GM18868 (cell line): ENCODE results near the gene CHRM5.

Experiments used
- ATAC-seq: cut with Tn5 transposase; IDR thresholded peaks from one replicate; pipeline ENCODE4 v1.9.1; 2021; ENCODE audit warnings: mild to moderate bottlenecking, moderate library complexity; ENCODE audit not compliant: unreplicated experiment

The CHRM5 gene

GRCh38 chr15:34084086-34084485 is 115.8 kb downstream of the CHRM5 start:
- no peak for ATAC-seq

- no peak for ATAC-seq
Observed at GRCh38 chr15:34085746-34086145, 117.4 kb downstream of the CHRM5 start.

DNA sequence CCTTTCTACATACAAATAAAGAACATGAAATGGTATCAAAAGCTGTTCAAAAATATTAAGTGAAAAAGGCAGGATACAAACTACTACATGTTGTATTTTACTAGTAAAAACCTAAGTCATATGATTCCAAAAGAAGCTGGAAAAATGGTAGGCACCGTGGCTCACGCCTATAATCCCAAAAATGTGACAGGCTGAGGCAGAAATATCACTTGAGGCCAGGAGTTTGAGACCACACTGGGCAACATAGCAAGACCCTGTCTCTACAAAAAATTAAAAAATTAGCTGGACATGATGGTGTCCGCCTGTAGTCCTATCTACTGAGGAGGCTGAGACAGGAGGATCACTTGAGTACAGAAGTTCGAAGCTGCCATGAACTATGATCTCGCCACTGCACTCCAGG is 131.6 kb downstream of the CHRM5 start:
- no peak for ATAC-seq

DNA sequence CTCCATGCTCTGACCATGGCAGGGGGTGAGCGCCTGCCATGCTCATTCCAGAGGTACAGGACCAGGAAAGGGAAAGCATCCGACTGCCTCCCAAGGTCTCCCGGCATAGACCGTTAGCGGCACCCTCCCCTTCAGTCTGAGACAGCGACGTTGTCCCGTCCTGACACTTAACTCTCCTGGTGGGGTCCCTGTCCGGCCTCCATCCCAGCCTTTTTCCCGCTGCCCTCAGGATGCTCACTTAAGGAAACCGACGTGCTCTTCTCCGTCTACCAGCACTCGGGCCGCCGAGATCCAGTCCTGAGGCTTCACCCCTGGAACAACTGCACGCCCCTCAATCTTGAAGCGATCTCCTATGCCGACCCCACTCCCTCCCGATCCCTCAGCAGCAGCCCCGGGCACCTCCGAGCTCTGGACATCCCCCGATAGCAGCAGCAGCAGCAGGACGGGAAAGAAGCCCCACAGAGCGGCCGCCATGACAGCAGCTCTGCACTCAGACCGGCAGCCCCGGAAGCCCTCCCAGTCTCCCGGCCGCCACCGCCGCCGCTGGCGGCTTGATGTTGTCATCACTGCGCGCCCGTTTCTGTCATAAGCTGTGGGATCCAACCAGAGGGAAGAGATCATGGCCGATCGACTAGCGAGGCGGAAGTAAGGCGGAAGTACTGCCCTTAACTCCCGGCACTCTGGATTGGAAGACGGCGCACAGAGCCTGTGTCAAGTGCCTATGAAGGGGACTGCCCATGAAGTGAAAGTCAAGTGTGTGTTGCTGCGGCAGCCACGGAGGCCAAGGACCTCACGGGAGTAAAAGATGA is 133.3 kb downstream of the CHRM5 start, which contains the start of the genes EMC7 and PGBD4:
TSS of gene EMC7 (minus strand) at position 497 of the 809 bp plus-strand sequence. CDS start at position 474, 23 bp downstream.
TSS of gene PGBD4 (plus strand) at position 718 of the 809 bp plus-strand sequence. CDS start 449 bp downstream, outside the sequence.
- peak; percentile 99 for ATAC-seq

DNA sequence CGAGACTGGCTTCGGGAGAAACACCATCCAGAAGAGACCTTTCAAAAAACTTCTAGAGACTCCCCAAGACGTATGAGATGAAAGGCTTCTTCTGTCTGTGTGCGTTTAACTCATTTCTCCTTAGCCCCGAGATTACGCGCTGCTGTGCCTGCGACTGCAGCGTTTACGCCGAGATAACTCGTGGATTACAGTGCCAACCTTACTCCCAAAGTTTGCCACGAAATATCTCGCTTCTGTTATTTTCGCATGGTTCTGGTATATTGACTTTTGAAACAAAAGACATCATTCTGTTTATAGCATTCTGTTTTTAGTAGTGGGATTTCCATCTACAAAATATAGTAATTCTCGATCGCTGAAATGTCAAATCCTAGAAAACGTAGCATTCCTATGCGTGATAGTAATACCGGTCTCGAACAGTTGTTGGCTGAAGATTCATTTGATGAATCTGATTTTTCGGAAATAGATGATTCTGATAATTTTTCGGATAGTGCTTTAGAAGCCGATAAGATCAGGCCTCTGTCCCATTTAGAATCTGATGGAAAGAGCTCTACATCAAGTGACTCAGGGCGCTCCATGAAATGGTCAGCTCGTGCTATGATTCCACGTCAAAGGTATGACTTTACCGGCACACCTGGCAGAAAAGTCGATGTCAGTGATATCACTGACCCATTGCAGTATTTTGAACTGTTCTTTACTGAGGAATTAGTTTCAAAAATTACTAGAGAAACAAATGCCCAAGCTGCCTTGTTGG is 134.1 kb downstream of the CHRM5 start:
- no peak for ATAC-seq

DNA sequence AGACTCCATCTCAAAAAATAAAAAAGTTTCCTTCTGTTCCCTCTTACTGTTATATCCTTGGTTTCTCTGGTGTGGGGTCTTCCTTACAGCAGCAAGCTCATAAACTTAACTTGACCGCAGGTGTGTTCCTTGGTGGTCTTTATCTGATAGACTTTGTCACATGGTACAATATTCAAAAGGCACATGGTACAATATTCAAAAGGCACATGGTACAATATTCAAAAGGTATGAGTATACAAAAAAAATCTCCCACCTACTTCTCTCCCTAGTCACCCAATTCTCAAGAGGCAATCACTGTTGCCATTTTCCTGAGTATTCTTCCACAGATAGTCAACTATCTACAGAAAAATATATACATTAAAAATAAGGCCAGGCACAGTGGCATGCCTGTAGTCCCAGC is 138.1 kb downstream of the CHRM5 start:
- no peak for ATAC-seq

DNA sequence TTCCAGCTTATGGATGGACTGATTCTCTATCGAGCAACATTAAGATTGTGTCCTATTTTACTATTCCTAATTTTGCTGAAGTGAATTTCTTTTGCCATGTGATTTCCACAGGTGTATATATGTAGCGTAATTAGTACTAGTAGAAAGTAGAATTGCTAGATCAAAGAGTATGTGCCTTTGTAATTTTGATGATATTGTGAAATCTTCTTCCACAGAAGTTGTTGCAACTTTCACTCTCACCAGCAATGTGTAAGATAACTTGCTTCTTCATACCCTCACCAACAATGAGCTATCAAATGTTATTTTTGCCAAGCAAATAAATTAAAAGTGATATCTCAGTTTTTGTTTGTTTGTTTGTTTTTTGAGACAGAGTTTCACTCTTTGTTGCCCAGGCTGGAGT is 139.0 kb downstream of the CHRM5 start:
- ATAC-seq, result no peak

DNA sequence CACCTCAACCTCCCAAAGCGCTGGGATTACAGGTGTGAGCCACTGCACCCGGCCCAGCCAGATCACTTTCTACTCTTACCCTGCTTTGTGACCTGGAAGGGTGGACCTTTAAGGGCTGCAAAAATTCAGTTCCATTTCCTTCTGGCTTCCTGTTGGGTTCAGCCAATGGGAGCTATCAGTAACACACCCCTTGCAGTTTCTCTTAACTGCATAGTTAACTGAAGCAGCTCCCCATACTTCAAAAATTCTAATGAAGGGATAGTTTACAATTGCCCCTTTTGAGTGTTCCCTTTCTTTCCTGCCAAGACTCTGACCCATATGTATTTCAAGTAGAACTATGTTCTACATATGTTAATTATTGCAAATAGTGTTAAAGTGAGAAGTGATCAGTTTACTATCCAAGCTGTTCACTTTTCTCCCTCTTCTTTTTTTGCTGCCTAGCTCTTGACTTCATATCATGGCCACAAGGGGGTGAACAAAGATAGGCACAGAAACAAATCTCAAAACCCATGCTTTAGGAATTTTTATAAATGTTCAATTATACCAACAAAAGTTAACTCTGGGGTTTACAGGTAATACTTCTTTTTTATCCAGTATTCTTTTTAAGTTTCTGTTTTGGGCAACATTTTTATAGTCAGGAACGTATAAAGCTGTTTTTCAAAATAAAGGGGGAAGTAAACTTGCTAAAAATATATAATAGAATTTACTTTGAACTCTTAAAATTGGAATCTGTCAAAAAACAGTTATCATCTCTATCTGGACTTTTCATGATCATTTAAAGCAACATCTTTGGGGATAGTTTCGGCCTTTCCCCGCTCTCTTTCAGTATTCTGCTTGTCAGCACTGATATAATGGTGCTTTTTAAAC is 141.7 kb downstream of the CHRM5 start:
- no peak for ATAC-seq

- no peak for ATAC-seq
Observed at GRCh38 chr15:34111488-34111887, 143.2 kb downstream of the CHRM5 start.

DNA sequence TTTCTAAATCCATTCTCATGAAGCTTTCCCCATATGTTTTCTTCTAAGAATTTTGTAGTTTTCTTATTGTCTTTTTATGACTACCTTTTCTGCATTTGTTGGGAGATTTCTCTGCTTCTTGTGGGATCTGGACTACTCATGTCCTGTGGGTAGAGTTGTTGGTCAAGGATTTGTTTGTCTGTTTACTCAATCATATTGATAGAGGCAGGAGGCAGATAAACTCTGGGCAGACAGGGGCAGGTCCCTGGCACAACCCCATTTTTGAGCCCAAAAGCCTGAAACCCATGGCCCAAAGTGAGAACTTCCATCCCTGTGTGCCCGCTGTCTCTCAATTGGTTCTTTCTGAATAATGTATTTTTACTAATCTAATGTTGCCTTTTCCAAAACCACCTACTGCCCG is 145.9 kb downstream of the CHRM5 start:
- ATAC-seq, result no peak

DNA sequence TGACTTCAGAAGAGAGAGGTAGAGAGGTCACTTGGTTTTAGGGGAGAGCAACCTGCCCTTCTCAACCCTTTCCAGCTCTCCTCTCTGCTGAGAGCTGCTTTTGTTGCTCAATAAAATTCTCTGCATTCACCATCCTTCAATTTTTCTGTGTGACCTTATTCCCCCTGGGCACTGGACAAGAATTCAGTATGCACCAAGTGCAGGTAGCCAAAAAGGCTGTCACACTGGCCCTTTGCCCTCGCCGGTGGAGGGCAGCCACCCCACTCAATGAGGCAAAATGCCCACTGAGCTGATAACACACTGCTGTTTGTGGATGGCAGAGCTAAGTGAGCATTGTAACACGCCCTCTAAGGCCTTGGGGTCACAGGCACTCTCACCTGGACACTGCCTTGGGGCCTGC is 146.4 kb downstream of the CHRM5 start:
- ATAC-seq, result no peak

DNA sequence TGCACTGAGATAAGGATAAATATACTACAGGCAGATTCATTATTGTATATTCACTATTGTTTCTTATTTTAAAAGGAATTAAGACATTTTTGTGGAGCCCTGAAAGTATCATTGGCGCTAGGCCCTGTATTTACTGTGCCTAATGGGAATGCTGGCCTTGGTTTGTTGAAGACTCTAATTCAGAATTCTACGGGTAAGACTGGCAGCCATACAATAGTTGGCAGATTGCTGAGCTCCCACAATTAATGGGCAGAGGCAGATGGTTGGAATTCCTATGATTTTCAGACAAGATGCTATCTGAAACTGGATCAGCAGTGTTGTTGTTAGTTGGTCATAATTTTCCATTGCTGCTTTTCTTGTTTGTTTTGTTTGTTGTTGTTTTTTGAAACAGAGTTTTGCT is 148.3 kb downstream of the CHRM5 start:
- ATAC-seq, result no peak
